Fibroblast of lung (primary cell): ENCODE measurements around the gene HAUS2. TPM values are rescaled to one million over a fixed set of nuclear protein-coding genes. Genes with fewer than 3 reads are reported as not detected.
A peak's percentile ranks its signal among the peaks of the same experiment; 100 is the strongest.

Experiments
- DNase-seq, 2 donors: peaks; one replicate each; pipeline versions ENCODE4 v3.0.0 to v3.0.0-alpha.2; 2010; ENCODE audit warnings: low read depth in 2 of 2
- H2AFZ ChIP-seq: 2 replicates; pipeline ENCODE4 v1.5.1; 2012; ENCODE audit warnings: low read length, control low read depth, inconsistent platforms
- H3K27ac ChIP-seq: 2 replicates; pipeline ENCODE4 v1.5.1; 2011; ENCODE audit warnings: low read length, control low read depth; ENCODE audit not compliant: insufficient read depth
- H3K27me3 ChIP-seq: 2 replicates; pipeline ENCODE4 v1.5.1; 2011; ENCODE audit warnings: mild to moderate bottlenecking, low read length; ENCODE audit not compliant: control insufficient read depth, insufficient read depth
- H3K36me3 ChIP-seq: 2 replicates; pipeline ENCODE4 v1.5.1; 2011; ENCODE audit warnings: low read length; ENCODE audit not compliant: control insufficient read depth, insufficient read depth
- H3K4me1 ChIP-seq: 2 replicates; pipeline ENCODE4 v1.5.1; 2011; ENCODE audit warnings: low read length; ENCODE audit not compliant: control insufficient read depth, insufficient read depth; ENCODE audit errors: extremely low read depth
- H3K4me2 ChIP-seq: 2 replicates; pipeline ENCODE4 v1.5.1; 2011; ENCODE audit warnings: low read length, control low read depth; ENCODE audit not compliant: insufficient read depth; ENCODE audit errors: extremely low read depth
- H3K4me3 ChIP-seq, 4 experiments: fragments of 200-600 bp in 1 of 4; sonication (generic) in 1 of 4; replicated peaks in 1 of 4; 2 replicates each; pipeline ENCODE4 v1.5.1; 2011 to 2016; ENCODE audit warnings: low read length in 4 of 4, low read depth in 3 of 4, mild to moderate bottlenecking in 3 of 4, control low read depth in 2 of 4, inconsistent platforms in 1 of 4, mixed read lengths in 1 of 4; ENCODE audit not compliant: insufficient read depth in 1 of 4; ENCODE audit errors: control extremely low read depth in 1 of 4
- H3K79me2 ChIP-seq: 2 replicates; pipeline ENCODE4 v1.5.1; 2012; ENCODE audit warnings: mild to moderate bottlenecking, low read length, inconsistent platforms; ENCODE audit not compliant: control insufficient read depth, insufficient read depth
- H3K9ac ChIP-seq: 2 replicates; pipeline ENCODE4 v1.5.1; 2011; ENCODE audit warnings: mild to moderate bottlenecking, low read length, control low read depth; ENCODE audit not compliant: insufficient read depth
- H3K9me3 ChIP-seq: 2 replicates; pipeline ENCODE4 v1.5.1; 2012; ENCODE audit warnings: low read depth, low read length; ENCODE audit not compliant: control insufficient read depth, insufficient read depth
- H4K20me1 ChIP-seq: 2 replicates; pipeline ENCODE4 v1.5.1; 2011; ENCODE audit warnings: low read length; ENCODE audit not compliant: control insufficient read depth, insufficient read depth; ENCODE audit errors: extremely low read depth
- CTCF ChIP-seq, 2 donors: IDR thresholded peaks in 1 of 2; conservative IDR thresholded peaks in 1 of 2; 1 replicate in 1 of 2; 2 replicates in 1 of 2; pipeline ENCODE4 v1.5.1; 2011 to 2012; ENCODE audit warnings: low read length in 2 of 2, control low read depth in 1 of 2, inconsistent platforms in 1 of 2, low read depth in 1 of 2, mild to moderate bottlenecking in 1 of 2
- EZH2 ChIP-seq: IDR thresholded peaks from 2 replicates; pipeline ENCODE4 v1.5.1; 2012; ENCODE audit warnings: low read length, control low read depth, mild to moderate bottlenecking; ENCODE audit errors: missing control alignments
- polyA plus RNA-seq, 2 donors: library from polyadenylated mRNA; depleted of rRNA in 1 of 2; stranded (reverse) in 1 of 2; unstranded in 1 of 2; fragments of >200 nt; gene quantifications; 2 replicates each; pipeline ENCODE4 v1.2.1, GENCODE V29; 2011 to 2012; ENCODE audit warnings: missing spikeins in 1 of 2
- total RNA-seq: library from RNA; depleted of rRNA; stranded (reverse); fragments of >200 nt; gene quantifications from 2 replicates; pipeline ENCODE4 v1.2.1, GENCODE V29; 2014

HAUS2 gene
- total and polyA plus RNA-seq, 2 donors (not counting 1 experiment from before 2014, with no cell fraction given): 25.3 to 26.2 TPM

GRCh38 chr15:42576776-42577175 lies 28.1 kb downstream of the HAUS2 start:
- no peak overlapping the region for H2AFZ ChIP-seq
- no peak for DNase-seq
- H4K20me1 ChIP-seq: no peaks in the 10 kb centered on the region
- no peaks in the 10 kb centered on the region for H3K27me3 ChIP-seq
- no peak overlapping the region for H3K27ac ChIP-seq
- H3K79me2 ChIP-seq: peaks cover 1% of the 10 kb centered on the region
- no peaks in the 10 kb centered on the region for H3K36me3 ChIP-seq
- H3K9ac ChIP-seq: no peak overlapping the region
- peaks cover 13% of the 10 kb centered on the region for H3K4me1 ChIP-seq
- H3K4me3 ChIP-seq: peak overlapping the region in 3 of 4 experiments; percentile 59 to 87 (median 79)
- peak overlapping the region; percentile 57 for H3K4me2 ChIP-seq
- TF ChIP-seq EZH2 (no peak), CTCF (conservative IDR thresholded peaks at IDR 0.05 in 1 of 2, IDR thresholded peaks at IDR 0.05 in 1 of 2; ENCODE audit: low read depth in 1 of 2, low read length in 2 of 2) (no peak)
- no peaks in the 10 kb centered on the region for H3K9me3 ChIP-seq

- no peaks in the 10 kb centered on the region for H4K20me1 ChIP-seq
- no peak for TF ChIP-seq CTCF (conservative IDR thresholded peaks at IDR 0.05 in 1 of 2, IDR thresholded peaks at IDR 0.05 in 1 of 2; ENCODE audit: low read depth in 1 of 2, low read length in 2 of 2)
- TF ChIP-seq EZH2: no peak
- no peaks in the 10 kb centered on the region for H3K27me3 ChIP-seq
- H3K36me3 ChIP-seq: no peaks in the 10 kb centered on the region
- H3K27ac ChIP-seq: no peak overlapping the region
- H3K4me3 ChIP-seq: peak overlapping the region in 3 of 4 experiments; percentile 2 to 49 (median 25)
- no peaks in the 10 kb centered on the region for H3K9me3 ChIP-seq
- peak; percentile 91 for DNase-seq
- H3K4me2 ChIP-seq: peak overlapping the region; percentile 89
- no peak overlapping the region for H3K9ac ChIP-seq
- peaks cover 13% of the 10 kb centered on the region for H3K4me1 ChIP-seq
- peaks cover 1% of the 10 kb centered on the region for H3K79me2 ChIP-seq
- no peak overlapping the region for H2AFZ ChIP-seq
Observed at GRCh38 chr15:42577514-42578031, 28.9 kb downstream of the HAUS2 start.

- no peak for TF ChIP-seq CTCF (conservative IDR thresholded peaks at IDR 0.05 in 1 of 2, IDR thresholded peaks at IDR 0.05 in 1 of 2; ENCODE audit: low read depth in 1 of 2, low read length in 2 of 2)
- no peak for TF ChIP-seq EZH2
- Histone ChIP-seq H3K27ac (no peak overlapping the region), H2AFZ (no peak overlapping the region), H3K4me1 (peaks cover 13% of the 10 kb centered on the region), H3K27me3 (no peaks in the 10 kb centered on the region), H3K4me2 (no peak overlapping the region), H4K20me1 (no peaks in the 10 kb centered on the region), H3K4me3 (no peak overlapping the region), H3K9me3 (no peaks in the 10 kb centered on the region), H3K9ac (no peak overlapping the region), H3K36me3 (no peaks in the 10 kb centered on the region), H3K79me2 (peaks cover 1% of the 10 kb centered on the region)
- no peak for DNase-seq
Observed at GRCh38 chr15:42578984-42579537, 30.4 kb downstream of the HAUS2 start.
